ENCODE measurements around the gene CACNA1A.
"Not testable (repeated sequence)": the region's sequence is repeated elsewhere in the genome, so short reads cannot be mapped to it uniquely, and the experiment has no call there.

The CACNA1A gene

DNA sequence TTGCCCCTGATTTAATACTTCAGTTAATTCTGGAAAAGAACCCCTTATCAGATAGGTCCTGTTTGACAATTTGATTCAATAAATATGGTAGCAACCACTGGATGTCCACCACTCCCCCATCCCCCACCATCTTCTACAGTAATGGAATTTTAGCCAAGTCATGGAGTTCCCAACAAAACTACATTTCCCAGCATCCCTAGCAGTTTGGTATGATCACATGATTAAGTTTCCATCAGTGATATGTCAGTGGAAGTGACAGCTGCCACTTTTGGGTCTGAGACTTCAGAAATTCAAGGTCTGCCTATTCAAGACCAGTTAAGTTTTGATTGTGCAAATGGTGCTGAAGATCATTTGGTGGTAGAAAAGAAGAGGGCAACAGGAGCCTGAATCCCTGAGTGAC lies 85.5 kb downstream of the CACNA1A start:
- DNase-seq: no peak

DNA sequence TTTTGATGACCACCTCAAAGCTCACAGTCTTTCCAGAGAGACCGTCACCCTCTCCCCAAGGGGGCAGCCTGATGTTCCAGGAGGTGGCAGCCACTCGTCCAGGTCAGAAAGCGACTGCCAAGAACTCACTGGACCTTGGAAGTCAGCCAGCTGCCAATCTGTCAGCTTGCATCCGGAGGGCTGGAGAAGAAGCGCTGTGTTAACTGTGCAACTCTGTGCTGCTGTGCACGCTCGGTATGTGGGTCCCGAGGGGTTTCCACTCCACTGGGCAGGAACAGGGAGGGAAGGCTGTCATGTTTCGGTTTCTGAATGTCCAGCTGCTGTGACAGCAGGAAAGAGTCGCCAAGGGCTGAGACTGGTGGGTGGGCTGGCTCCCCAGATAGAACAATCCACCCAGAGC lies 89.2 kb downstream of the CACNA1A start:
- no peak for DNase-seq

- no peak for DNase-seq
Measured at GRCh38 chr19:13411899-13412298, 94.4 kb downstream of the CACNA1A start.

DNA sequence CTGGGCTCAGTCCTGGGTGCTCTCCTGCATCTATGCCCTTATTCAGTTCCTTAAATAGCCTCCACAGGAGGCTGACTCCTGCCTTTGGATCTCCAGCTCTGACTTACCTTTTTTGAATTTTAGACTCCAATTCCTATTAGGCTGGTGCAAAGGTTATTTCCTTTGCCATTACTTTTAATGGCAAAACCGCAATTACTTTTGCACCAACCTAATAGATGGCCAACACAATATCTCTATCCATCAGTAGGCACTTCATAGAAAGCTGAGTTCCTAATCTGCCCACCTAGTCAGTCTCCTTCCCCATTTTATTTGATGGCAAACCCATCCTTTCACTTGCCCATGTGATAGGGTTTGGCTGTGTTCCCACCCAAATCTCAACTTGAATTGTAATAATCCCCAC lies 95.3 kb downstream of the CACNA1A start:
- no peak for DNase-seq

DNA sequence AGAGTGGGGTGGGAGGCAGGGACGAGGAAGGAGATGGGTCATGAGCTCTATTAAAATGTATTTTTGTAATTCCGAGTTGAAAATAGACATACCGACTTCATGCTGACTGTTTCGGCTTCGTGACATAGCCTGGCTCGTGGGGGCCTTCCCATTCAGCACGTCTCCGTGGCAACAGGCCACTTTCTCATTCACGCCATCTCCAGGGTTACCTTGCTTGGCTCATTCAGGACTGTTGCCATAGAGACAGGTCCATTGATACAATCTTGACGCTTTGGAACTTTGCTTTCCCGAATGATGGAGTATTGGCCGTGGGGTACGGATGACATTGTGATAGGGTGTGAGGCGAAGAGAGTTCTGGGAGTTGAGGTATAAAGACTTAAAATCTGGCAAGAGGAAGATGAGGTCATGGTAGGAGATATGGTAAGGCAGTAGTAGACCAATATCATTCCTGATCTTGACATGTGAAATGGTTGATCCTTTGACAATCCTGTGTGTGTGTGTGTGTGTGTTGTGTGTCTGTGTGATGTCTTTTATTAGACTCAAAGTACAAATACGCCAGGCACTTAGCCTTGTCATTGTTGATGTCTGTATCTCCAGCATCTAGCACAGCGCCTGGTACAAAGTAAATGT lies 97.3 kb downstream of the CACNA1A start:
- no peak for DNase-seq

- DNase-seq: no peak
Measured at GRCh38 chr19:13404236-13404635, 102.0 kb downstream of the CACNA1A start.

DNA sequence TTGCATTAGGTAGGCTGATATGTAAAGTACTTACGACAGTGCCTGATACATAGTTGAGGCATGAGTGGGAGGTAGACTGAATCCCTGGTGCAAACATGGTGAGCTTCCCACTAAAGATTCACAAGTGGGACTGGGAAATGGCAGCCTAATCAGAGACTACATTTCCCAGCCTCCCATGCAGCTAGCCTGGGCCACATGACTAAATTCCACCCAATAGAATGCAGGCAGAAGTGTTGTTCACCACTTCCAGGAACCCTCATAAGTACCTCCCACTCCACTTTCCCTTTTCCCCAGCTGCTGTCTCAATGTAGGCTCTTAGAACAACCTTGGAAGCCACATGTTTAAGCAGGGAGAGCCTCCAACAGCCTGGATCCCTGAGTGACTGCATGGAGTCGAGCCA lies 104.9 kb downstream of the CACNA1A start:
- peak; percentile 12 for DNase-seq

GRCh38 chr19:13400296-13400695 lies 106.0 kb downstream of the CACNA1A start:
- DNase-seq: no peak

DNA sequence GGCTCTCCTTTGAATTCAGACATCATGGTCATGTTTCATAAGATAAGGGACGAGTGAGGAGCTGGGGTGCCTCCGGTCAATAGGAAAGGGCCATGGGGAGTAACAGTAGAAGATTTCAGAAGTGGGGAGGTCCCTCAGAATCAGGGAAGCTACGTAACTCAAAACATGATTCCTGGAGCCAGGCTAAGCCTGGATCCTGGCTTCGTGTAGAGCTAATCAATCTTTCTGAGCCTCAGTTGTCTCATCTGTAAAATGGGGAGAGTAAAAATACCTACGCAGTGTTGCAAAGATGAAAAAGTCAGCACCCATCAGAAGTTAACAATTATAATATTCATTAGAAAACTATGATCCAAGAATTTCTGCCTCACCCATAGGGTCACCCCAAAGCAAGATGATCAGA lies 106.5 kb downstream of the CACNA1A start:
- DNase-seq: no peak

DNA sequence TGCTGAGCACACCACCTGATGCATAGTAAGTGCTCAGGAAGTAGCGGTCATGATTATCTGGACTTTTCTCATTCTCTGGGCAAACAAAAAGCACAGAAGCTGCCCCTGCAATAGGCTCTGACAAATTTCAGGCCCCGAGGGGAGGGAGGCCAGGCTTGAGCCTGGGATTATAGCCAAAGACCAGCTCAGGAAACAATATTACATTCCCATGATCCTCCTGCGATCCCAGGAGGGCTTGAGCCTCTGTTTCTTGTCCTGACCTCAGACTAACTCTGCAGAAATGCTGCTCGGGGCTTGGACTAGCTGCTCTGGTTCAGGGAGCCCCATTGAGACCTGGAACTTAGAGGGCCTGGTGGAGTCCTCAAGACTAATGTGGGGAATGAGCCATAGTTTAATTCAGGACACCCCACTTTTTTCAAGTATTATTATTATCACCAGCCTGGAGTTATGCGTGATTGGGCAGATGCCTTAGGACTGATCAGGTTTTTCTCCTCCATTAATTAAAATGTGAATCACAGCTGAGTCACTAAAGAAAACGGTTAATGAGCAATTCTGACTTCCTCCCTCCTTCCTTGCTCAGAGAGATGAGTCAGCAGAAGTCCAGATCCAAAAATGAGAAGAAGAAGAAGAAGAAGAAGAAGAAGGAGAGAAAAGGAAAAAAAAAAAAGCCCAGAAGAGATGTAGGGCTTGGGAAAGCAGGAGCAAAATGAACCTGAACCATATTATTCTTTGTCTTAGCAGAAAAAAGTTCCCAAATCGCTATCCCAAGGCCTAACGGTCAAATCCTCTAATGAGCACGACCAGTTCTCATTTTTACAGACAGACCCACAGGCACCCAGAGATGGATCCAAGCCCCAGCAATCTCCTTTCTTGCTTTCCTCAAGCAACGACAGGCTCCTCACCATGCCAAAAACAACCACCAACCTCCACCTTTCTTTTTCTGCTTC lies 107.2 kb downstream of the CACNA1A start:
- DNase-seq: peak; percentile 84

GRCh38 chr19:13398182-13398581 lies 108.1 kb downstream of the CACNA1A start:
- no peak for DNase-seq

DNA sequence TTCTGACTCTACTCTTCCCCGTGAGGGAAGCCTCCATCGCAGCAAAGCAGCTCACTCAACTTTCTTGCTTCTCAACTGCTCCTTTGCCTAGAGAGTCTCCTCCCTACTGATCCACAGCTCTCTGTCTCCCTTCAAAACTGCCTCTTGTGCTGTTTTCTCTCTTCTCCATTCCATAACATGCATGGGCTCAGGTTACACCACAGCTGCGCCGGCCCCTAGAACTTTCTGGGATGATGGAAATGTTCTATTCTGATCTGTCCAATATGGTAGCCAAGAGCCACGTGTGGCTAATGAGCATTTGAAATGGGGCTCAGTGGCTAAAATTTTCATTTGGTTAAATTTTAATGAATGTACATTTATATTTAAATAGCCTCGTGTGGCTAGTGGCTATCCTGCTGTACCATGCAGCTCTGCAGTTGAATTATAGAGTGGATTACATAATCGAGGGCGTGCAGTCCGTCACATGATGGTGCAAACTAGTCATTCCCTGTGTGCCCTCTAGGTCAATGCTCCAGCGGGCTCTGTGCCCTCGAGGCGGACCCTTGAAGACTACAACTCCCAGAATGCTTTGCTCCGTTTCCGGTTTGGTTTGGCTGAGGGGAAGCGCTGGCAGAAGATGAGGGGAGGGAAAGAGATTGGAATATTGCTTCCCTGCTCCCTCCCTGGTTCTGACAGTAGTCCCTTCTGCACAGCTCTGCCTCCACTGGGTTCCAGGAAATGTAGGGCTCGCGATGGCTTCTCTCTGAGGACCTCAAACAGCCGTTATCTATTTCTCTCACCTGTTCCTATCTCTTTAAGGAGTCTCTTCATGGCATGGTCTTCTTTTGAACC lies 109.8 kb downstream of the CACNA1A start:
- peak; percentile 49 for DNase-seq

DNA sequence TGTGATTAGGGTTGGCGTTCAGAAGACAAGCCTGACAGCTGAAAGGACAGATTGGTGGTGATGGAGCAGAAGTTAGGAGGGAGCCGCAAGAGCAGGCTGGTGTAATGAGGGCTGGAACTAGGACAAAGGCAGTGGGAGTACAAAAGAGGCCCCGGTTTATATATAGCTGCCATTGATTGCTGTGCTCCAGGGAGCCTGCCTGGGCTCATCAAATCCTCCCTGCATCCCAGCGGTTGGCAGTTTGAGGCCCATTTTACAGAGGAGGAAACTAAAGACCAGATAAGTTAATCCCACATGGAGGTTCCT lies 123.7 kb downstream of the CACNA1A start:
- DNase-seq: no peak

DNA sequence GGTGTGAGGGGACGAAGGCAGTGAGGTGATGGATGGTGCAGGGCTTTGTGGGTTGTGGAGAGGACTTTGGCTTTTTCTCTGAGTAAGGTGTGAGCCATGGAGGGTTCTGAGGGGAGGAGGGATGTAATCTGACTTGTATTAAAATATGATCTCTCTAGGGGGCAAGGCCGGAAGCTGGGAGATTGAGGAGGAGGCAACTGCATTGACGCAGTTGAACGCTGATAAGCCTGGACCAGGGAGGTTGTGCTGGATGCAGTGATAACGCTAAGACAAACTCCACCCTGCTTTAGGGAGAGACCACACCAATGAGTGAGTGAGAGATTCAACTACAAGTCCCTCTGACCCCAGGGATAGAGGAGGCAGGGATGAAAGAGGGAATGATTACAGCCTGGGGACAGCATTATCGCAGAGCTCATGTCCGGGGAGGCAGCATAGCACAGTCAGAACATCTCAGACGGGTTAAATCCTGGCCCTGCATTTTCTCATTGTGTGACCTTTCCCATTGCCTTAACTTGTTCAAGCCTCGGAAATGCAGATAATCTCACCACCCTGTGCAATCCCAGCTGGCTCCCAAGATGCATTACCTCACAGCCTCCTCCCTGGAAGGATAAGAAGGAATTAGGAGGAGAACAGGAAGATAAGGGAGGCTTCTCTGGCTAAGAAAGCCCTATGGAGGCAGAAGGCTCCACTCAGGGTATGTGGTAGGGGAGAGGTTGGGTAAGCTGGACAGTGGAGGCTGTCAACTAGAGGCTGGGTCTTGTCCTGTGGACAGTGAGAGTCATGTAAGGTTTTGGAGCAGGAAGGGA lies 124.2 kb downstream of the CACNA1A start:
- DNase-seq: no peak

GRCh38 chr19:13376537-13376936 lies 129.7 kb downstream of the CACNA1A start:
- DNase-seq: no peak

DNA sequence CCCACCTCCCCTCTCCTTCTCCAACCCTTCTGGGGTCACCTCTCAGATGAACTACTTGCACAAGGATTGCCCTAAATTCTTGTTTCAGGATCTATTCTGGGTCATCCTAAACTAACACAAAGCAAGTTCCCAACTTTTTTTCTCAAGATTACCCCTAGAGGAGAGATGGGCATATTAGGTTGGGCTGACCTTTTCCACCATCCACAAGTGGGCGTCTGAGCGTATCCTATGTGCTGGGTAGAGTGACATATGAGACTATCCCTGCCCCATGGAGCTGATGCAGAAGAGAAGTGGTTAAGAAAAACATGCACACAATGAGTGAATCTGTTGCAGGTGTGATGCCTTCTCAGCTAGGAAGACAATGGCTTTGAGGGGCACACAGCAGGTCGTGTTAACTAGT lies 132.7 kb downstream of the CACNA1A start:
- no peak for DNase-seq

DNA sequence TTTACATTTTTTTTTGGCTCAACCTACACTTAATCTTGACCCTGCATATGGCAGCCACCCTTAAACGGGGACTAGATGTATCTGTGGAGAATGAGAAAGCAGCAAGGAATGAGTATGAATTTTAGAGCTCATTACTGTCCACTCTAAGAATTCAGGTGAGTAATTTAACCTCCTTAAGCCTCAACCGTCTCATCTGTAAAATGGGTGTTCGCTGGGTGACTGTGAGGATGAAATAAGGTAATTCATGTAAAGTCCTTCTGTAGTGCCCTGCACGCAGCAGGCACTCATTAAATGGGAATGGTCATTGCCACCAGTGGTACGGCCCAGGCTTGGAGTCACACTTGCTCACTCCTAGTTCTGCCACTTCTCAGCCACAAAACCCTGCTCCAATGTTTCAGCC lies 135.3 kb downstream of the CACNA1A start:
- no peak for DNase-seq

GRCh38 chr19:13366529-13367143 lies 139.6 kb downstream of the CACNA1A start:
- DNase-seq: no peak

GRCh38 chr19:13363954-13364353 lies 142.3 kb downstream of the CACNA1A start:
- DNase-seq: no peak

DNA sequence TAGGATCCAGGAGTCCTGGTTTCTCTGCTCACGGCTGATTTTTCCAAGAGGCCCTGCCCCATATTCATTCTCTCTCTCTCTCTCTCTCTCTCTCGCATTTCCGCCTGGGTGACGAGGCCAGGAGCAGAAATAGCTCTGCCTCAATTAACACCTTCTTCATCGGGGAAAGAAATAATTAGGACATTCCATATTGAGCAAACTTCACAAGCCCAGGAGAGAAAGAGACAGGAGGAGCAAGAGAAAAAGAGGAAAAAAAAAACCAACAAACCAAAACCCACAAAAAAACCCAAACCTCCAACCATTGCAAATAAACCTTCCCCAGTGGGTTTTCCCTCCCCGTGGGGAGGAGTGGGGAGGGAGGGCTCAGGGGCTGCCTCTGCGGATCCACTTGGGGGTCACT lies 143.0 kb downstream of the CACNA1A start:
- DNase-seq: no peak

GRCh38 chr19:13362668-13363067 lies 143.6 kb downstream of the CACNA1A start:
- no peak for DNase-seq

DNA sequence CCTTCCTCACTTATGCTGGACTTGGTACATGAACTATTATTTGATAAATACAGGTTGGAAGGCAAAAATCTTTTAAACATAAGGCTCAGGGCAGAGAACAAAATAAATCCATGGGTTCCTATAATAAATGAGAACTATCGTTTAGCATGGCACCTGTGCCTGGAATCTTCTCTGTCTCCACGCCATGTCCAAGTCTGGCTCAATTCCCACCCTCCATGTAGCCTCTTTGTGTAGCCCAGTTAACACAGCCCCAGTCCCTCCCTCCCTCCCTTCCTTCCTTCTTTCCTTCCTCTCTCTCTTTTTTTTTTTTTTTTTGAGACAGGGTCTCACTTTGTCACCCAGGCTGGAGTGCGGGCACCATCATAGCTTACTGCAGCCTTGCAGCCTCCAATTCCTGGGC lies 144.6 kb downstream of the CACNA1A start:
- DNase-seq: not testable (repeated sequence)
